ENCODE results near the gene DCC.

The DCC gene

GRCh38 chr18:52844323-52844722 lies 504.3 kb downstream of the DCC start:
- no peak overlapping the region for H3K27ac ChIP-seq
- no peak for TF ChIP-seq CTCF (conservative IDR thresholded peaks at IDR 0.05)

DNA sequence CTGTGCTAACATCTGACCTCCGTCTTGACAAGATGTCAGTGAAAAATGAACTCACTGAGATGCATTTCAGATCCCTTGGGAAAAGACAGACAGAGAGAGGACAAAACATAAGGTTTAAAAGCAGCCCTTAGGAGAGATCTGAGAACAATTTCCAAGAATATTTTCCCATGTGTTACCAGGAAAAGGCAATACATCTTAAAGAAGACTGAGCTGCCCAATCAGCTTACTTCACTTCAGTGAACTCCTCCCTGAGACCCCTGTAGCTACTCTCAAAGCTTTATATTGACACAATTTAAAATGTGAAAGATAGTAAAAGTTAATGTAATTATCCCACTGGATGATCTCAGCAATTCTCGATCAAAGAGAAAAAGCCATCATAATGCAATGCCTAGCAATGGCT lies 505.0 kb downstream of the DCC start:
- no peak for TF ChIP-seq CTCF (conservative IDR thresholded peaks at IDR 0.05)
- H3K27ac ChIP-seq: no peak overlapping the region

GRCh38 chr18:52850031-52850560 lies 510.1 kb downstream of the DCC start:
- no peak overlapping the region for H3K27ac ChIP-seq

DNA sequence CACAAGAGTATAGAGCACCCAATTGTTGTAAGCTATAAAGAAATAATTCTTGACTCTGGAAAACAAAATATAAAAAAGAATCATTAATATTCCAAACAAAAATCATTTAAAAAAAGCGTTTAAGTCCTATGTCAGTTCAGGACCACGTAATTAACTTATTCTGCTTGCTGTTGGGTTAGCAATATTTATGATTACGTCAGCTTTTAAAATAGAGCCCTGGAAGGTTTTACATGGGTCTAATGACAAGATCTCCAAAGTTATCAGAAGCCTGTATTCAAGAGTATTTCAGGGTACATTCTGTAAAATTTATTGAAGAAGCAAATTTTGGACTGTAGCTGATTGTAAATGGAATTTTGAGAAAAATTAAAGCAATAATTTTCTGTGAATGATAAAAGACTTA lies 521.6 kb downstream of the DCC start:
- H3K27ac ChIP-seq: no peak overlapping the region
- no peak for TF ChIP-seq CTCF (conservative IDR thresholded peaks at IDR 0.05)

More at GRCh38 chr18:52850031-52850560, 510.1 kb downstream of the DCC start:
- TF ChIP-seq CTCF (conservative IDR thresholded peaks at IDR 0.05): no peak

DNA sequence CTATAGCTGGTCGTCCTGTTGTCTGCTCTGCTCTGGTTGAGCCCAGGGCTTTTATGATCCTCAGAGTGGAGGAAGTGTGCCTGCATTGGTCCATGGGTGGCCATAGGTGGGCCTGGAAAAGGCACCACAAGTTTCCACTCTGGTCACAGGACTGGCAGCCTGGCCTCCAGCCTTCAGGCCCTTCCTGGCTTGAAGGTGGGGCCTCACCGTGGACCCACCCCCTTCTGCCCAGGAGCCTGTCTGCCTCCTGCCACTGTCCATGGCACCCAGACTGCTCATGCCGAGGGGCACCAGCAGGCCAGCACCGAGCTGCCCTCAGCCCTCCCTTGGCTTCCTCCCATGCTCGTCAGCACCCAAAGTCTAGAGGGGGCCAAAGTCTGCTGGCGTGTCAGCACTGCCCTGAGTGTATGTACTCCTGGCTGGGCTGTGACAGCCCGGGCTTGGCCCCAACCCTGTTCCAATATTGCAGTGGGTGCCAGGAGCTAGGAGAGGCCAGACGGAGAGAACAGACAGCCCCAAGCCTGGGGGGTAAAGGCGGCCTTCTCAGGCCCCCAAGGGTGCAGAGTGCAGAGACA lies 529.4 kb downstream of the DCC start:
- no peak overlapping the region for H3K27ac ChIP-seq
- no peak for TF ChIP-seq CTCF (conservative IDR thresholded peaks at IDR 0.05)

DNA sequence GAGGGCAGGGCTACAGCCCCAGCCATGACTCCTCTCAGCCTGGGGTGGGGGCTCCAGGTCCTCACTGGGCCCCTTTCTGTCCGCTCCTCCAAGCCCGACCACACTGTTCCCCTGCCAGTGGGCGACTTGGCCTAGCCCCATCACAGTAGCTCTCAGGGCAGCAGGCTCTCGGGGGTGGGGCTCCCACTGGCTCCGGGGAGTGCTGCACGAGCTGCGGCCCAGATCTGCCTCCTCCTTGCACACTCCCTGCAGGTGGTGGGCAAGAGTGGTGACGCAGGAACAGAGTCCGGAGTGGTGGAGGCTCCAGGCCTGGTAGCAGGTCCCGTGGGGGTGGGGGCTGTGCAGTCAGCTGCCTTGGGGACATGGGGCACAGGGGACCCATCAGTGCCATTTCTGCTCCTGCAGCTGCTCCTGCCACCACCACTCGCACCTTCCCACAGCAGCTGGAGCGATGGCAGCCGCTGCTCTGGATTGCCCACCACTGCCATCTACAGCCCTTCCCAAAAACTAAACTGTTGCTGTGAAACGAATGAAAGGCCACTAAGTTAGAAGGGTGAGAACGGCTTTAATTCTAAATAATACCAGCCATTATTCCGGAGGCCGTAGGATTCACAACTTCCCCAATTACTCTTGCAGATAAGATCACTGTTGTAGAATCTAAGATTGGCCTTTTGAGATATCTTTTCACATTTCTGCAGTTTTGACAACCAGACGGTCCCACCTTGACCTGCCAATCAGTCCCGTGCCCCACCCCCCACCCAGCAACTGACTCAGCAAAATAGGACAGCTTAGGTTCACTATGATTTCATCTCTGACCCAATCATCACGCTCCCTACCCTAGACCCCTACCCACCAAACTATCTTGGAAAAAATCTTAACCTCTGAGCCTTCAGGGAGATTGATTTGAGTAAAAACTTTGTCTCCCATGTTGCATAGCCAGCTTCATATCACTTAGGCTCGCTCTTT lies 530.2 kb downstream of the DCC start:
- no peak for TF ChIP-seq CTCF (conservative IDR thresholded peaks at IDR 0.05)
- H3K27ac ChIP-seq: no peak overlapping the region

- TF ChIP-seq CTCF (conservative IDR thresholded peaks at IDR 0.05): no peak
- no peak overlapping the region for H3K27ac ChIP-seq
Measured at GRCh38 chr18:52874774-52875173, 534.8 kb downstream of the DCC start.
